ENCODE measurements around the gene MAGEC2. TPM values are rescaled to one million over a fixed set of nuclear protein-coding genes. Genes with fewer than 3 reads are reported as not detected.

The MAGEC2 gene
- total RNA-seq, 1 experiment from 2014 or later = 0.09 TPM

GRCh38 chrX:142214081-142214480, 9.0 kb upstream of the MAGEC2 start:
- TF ChIP-seq ETV6 (CRISPR knock-in tag; IDR thresholded peaks at IDR 0.05) (no peak), TEAD4 (CRISPR knock-in tag; IDR thresholded peaks at IDR 0.05) (no peak), CREM (CRISPR knock-in tag; IDR thresholded peaks at IDR 0.05) (no peak), ZNF317 (CRISPR knock-in tag; IDR thresholded peaks at IDR 0.05; ENCODE audit: borderline replicate concordance, low read depth) (no peak), ZNF219 (CRISPR knock-in tag; IDR thresholded peaks at IDR 0.05; ENCODE audit: borderline replicate concordance) (no peak), ZNF138 (CRISPR knock-in tag; conservative IDR thresholded peaks at IDR 0.05) (no peak), TEAD1 (CRISPR knock-in tag; IDR thresholded peaks at IDR 0.05) (no peak), ZNF416 (CRISPR knock-in tag; IDR thresholded peaks at IDR 0.05) (no peak), ATF2 (CRISPR knock-in tag; IDR thresholded peaks at IDR 0.05; ENCODE audit: borderline replicate concordance, low read depth) (no peak), SOX15 (CRISPR knock-in tag; IDR thresholded peaks at IDR 0.05) (no peak), TP53 (CRISPR knock-in tag; IDR thresholded peaks at IDR 0.05) (no peak), FOXP4 (CRISPR knock-in tag; IDR thresholded peaks at IDR 0.05) (no peak), SMAD3 (CRISPR knock-in tag; IDR thresholded peaks at IDR 0.05; ENCODE audit: borderline replicate concordance) (no peak), EMX1 (CRISPR knock-in tag; IDR thresholded peaks at IDR 0.05) (no peak)
- TF ChIP-seq, protein P1, sequence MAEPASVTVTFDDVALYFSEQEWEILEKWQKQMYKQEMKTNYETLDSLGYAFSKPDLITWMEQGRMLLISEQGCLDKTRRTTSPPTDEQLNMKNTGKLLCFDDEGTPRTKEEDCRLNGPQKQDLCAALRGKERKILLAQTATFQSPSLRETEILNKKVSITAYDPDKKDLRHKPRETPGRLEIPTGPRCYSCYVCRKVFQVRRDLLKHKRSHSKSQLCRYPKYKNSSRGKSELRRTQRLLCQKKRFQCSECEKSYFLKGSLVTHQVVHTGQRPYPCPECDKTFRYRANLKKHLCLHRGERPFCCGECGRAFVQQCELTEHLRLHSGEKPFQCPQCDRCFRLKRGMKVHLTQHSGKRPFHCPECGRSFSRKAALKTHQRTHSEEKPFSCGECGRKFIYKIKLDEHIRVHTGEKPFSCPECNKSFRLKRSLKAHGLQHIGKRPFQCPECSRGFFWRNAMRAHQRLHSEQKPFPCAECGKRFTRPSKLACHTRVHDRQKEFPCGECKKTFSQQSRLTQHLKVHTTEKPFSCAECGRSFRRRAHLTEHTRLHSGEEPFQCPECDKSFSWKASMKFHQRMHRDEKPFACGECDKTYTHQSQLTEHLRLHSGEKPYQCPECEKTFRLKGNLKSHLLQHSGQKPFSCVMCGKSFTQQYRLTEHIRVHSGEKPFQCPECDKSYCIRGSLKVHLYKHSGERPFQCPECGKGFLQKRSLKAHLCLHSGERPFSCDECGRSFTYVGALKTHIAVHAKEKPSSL (CRISPR knock-in tag; conservative IDR thresholded peaks at IDR 0.05) = no peak
- Mint-ChIP-seq H3K9me3 (peaks cover 17% of the 10 kb centered on the region), H3K4me3 (no peak overlapping the region), H3K4me1 (no peaks in the 10 kb centered on the region), H3K27ac (no peak overlapping the region), H3K27me3 (ENCODE audit: low read depth) (no peaks in the 10 kb centered on the region), H3K36me3 (peaks cover 4% of the 10 kb centered on the region; the same call in 1 of the 2 replicates)
- ChIA-PET CTCF (no interaction called here), POLR2A (no interaction called here)
- DNase-seq (ENCODE audit: low spot score) (no peak), ATAC-seq (no peak)

- TF ChIP-seq, protein P2, sequence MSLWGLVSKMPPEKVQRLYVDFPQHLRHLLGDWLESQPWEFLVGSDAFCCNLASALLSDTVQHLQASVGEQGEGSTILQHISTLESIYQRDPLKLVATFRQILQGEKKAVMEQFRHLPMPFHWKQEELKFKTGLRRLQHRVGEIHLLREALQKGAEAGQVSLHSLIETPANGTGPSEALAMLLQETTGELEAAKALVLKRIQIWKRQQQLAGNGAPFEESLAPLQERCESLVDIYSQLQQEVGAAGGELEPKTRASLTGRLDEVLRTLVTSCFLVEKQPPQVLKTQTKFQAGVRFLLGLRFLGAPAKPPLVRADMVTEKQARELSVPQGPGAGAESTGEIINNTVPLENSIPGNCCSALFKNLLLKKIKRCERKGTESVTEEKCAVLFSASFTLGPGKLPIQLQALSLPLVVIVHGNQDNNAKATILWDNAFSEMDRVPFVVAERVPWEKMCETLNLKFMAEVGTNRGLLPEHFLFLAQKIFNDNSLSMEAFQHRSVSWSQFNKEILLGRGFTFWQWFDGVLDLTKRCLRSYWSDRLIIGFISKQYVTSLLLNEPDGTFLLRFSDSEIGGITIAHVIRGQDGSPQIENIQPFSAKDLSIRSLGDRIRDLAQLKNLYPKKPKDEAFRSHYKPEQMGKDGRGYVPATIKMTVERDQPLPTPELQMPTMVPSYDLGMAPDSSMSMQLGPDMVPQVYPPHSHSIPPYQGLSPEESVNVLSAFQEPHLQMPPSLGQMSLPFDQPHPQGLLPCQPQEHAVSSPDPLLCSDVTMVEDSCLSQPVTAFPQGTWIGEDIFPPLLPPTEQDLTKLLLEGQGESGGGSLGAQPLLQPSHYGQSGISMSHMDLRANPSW (CRISPR knock-in tag; conservative IDR thresholded peaks at IDR 0.05; ENCODE audit: low read depth) = no peak
- TF ChIP-seq ZNF396 (CRISPR knock-in tag; IDR thresholded peaks at IDR 0.05; ENCODE audit: borderline replicate concordance) = no peak
- no peak for TF ChIP-seq TEAD1 (CRISPR knock-in tag; IDR thresholded peaks at IDR 0.05)
- TF ChIP-seq ZNF121 (CRISPR knock-in tag; IDR thresholded peaks at IDR 0.05) = no peak
- CTCF ChIA-PET = no interaction called here
- no peak overlapping the region for H3K4me3 Mint-ChIP-seq
These were observed 4.0 kb downstream of the MAGEC2 start for GRCh38 chrX:142201113-142201512.

More at GRCh38 chrX:142201113-142201512, 4.0 kb downstream of the MAGEC2 start:
- Mint-ChIP-seq H3K27me3 (ENCODE audit: low read depth) (no peaks in the 10 kb centered on the region), H3K27ac (no peak overlapping the region), H3K4me1 (no peaks in the 10 kb centered on the region), H3K9me3 (peaks cover 7% of the 10 kb centered on the region; the same call in 1 of the 2 replicates), H3K36me3 (peaks cover 2% of the 10 kb centered on the region; the same call in 1 of the 2 replicates)
- ATAC-seq (no peak), DNase-seq (ENCODE audit: low spot score) (no peak)
- POLR2A ChIA-PET = no interaction called here

Data from WTC11 (cell line).